NCI-H2196 (cell line): ENCODE results near the gene RPA1.
A peak's percentile ranks its signal among the peaks of the same experiment; 100 is the strongest.
"Not testable (repeated sequence)": the region's sequence is repeated elsewhere in the genome, so short reads cannot be mapped to it uniquely, and the experiment has no call there.

Experiments
- DNase-seq: peaks from one replicate; lab custom pipeline; 2025; ENCODE audit not compliant: unreplicated experiment; lab: John Stamatoyannopoulos, UW

Gene RPA1

DNA sequence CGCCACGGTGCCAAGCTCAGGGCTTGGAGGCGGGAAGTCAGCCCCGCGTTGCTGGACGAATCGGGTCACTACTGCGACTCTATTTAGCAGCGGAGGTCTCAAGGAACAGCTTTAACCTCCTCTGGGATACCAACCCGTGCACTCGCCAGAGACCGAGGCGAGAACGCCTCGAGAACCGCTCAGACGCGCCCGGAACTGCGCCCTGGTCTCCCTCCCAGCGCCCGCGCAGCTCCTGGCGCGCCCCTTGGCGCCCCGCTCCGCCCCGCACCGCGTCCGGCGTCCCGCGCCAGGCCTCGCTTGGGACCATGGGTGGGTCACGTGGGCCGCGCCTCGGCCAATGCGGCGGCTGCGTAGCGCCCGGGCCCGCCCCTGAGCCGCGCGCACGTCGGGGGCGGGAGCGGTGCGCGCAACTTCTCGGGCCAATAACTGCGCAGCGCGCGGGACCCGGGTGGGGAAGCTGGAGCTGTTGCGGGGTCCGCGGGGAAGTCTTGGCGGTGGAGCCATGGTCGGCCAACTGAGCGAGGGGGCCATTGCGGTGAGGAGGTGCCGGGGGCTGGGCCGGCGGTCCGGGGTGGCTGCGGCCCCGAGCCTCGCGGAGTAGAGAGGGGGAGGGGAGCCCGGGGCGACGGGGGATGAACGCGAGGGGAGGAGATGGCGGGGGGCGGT, at the start of gene RPA1, which contains the start of gene SMYD4:
Gene RPA1 (plus strand): TSS at position 414 of the 666 bp plus-strand sequence. CDS start 89 bp downstream, at position 503.
Gene SMYD4 (minus strand): TSS at position 311 of the 666 bp plus-strand sequence. CDS start 1,908 bp downstream, outside the sequence.
- DNase-seq = peak; percentile 75

DNA sequence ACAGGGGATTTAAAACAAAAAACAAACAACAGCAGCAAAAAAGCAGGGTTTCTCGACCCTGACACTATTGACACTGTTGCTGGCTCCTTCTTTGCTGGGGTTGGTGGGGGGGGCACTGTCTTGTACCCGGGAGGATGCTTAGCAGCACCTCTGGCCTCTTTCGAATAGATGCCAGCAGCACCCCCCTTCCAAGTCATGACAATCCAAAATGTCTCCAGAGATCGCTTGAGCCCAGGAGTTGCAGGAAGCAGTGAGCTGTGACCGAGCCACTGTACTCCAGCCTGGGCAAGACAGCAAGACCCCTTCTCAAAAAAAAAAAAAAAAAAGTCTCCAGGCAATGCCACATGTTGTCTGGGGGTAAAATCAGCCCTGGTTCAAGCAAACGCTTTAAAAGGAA, 47.6 kb upstream of the RPA1 start:
- no peak for DNase-seq

DNA sequence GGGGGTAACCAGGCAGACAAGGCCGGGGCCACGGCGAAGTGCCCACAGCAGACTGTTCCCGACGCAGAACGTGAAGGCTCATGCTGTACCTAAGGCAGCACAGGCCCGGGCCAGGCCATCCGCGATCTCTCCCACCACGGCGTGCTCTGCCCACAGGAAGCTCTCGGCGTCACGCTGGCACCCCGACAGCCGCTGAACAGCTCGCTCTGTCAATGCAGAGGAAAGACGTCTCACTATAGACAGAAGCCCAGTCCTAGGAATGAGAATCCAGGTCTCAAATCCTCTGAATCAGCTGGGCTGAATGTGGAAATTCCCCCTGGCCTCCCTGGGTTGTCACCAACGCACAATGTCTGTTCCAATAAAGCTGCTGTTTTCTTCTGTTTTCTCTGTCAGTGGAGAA, 46.5 kb upstream of the RPA1 start:
- DNase-seq = no peak

DNA sequence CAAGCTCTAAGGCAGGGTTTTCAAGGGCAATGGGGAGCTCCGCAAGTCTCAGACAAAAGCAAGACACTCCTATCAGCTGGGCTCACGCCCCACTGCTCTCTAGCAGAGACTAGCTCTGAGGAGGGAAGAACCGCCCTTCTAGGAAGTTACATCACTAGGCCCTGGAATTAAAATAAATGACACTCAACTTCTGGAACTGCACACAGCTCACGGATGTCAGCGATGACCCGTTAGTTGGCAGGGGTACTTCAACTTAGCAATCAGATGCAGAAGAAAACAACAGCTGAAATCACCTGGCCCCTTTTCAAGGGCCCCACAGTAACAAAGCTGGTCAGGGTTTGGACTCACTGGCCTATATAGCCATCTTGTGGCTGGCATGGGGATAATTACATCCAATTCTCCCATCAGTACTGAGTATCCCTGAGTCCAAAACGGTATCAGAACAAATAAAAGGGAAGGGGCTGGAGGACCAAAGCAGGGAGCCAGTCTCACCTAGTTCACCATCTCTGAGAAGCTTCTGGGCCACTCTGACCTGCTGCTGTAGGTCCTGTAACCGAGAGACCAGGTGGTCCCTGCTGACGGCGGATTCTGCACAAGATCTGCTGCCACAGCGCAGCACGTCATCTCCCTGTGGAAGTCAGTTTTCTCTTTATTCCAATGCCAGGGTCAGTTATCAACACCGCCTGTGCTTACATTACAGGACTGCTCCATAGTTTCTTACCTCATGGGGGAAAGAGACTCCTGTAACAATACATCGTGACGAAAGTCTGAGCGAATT, 45.8 kb upstream of the RPA1 start:
- DNase-seq = peak; percentile 60

DNA sequence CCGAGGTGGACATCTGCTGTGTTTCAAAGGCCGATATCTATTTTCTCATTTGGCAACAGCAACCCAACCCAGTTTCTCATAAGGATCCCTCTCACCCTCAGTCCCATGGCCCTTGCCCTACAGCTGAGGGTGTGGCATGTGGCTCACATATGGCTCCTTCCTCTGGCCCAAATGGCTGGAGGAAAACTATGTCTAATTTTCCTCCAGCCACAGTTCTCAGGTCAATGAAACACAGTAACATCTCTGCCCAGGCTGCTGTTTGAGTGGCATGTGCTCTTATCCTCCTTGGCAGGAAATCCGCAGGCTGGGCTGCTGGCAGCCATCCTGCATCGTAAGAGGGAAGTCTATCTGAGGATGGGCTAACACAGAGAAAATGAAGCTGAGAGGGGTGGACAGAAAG, 43.9 kb upstream of the RPA1 start:
- no peak for DNase-seq

DNA sequence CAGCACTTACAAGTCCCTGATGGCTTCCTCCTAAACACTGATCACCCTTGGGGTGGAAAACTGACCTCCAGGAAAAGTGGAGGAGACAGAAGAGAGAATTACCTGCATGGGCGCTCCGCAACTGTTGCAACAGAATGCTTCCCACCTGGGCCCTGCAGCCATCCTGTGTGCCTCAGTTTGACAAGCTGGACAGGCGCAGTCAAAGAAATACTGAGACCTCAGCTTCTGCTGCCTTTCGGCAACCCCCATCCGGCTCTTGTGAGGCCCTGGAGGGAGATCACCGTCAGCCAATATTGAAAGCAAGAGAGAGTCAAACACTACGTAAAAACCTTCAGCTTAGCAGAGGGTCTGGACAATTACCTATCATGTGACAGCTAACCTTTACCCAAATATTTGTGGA, 43.1 kb upstream of the RPA1 start:
- no peak for DNase-seq

DNA sequence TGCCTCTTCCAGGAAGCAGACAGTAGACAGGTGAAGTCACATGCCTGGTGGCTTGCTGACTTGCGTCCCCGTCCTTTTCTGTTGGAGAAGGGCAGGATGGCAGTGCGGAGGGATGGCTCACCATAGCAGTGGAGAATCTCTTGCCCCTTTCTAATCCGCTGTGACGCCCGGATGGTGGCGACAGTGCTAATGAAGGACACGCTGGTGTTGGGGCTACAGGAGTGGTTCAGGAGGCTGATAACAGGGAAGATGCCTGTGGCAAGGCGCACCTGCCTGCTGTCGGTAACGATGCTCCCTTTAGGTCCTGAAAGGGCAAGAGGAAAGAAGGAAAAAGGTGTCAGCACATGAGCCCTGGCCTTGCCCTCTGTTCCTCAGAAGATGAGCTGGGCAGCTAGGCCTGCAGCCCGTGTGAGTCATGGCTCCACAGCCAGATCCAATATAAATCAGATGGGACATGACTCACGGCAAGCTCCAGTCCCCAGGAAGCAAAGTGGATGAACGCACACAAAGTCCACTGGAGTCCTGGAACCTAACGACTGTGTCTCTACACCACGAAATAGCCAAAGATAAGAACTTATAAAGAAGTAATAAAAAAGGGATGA, 42.4 kb upstream of the RPA1 start:
- no peak for DNase-seq

DNA sequence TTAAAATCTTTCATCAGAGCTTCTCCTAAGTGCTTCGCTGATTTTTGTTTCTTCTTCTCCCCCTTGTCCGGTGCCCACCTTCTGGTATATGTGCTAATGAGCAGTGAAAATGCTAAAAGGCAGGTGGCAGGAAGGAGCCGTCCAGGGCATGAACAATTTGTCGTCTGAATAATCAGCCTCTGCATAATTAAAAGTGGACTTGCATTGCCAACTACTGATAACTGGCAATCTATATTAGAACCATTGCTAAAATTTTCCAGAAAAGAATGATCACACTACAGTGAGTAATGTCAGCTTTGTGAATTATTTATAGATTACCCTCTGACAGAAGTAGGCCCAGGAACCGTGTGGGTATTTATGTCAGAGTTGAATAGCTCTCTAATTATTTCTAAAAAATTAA, 39.9 kb upstream of the RPA1 start:
- no peak for DNase-seq

DNA sequence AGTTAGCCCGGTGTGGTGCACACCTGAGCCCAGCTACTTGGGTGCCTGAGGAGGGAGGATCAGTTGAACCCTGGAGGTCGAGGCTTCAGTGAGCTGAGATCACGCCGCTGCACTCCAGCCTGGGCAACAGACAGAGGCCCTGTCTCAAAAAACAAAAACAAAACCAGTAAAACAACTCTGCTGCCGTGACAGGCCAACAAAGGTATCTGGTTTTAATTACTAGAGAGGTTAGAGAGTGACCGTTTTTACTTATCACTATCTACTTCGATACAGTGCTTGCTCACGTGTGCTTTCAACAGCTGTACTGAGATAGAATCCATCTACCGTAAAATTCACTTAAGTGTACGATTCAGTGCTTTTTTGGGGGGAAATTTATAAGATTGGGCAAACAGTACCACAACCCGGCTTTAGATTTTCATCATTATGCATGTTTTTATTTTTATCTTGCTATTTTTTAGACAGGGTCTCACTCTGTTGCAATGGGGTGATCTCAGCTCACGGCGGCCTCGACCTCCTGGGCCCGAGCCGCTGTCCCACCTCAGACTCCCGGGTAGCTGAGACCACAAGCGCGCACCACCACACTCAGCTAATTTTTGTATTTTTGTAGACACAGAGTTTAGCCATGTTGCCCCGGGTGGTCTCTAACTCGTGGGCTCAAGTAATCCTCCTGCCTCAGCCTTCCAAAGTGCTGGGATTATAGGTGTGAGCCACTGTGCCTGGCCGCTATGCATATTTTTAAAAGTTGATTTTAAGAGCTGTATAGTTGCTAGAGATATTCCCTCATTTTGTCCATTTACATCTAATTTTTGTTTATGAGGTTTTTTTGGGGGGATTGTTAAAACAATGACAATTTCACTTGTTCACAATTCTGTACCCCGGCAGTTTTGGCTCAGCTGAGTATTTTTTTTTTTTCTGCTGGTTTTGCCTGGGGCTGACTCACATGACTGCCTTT, 37.0 kb upstream of the RPA1 start:
- DNase-seq = no peak

DNA sequence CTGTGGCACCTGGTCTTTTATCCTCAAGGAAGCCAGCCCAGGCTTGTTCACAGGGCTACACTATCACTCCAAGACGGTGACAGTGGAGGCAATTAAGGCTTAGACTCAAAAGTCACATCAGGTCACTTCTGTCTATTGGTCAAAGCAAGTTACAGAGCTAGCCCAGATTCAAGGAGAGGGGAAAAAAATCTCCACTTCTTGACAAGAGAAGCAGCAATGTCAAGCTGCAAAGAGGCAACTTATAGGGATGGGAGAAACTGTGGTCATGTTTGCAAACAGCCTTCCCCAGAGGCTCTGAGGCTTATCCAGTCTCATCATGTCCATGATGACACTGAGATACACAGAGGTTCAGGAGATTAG, 36.4 kb upstream of the RPA1 start:
- no peak for DNase-seq

DNA sequence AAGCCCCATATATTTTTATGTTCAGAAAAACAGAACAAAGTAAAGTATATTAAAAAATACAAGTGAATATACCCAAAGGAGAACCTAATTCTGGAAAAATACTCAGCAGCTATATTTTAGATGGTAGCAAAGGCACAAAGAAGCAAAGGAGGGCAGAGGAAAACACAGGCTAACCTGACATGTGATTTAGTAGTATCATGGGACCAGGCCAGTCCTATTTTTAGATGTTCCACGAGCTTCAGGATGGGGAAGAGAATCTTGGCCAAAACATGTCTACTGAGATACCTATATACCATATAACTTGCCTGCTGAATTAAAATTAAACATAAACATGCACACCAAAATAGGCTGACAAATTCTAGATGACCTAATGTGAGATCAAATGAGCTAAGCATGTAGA, 33.0 kb upstream of the RPA1 start:
- no peak for DNase-seq

DNA sequence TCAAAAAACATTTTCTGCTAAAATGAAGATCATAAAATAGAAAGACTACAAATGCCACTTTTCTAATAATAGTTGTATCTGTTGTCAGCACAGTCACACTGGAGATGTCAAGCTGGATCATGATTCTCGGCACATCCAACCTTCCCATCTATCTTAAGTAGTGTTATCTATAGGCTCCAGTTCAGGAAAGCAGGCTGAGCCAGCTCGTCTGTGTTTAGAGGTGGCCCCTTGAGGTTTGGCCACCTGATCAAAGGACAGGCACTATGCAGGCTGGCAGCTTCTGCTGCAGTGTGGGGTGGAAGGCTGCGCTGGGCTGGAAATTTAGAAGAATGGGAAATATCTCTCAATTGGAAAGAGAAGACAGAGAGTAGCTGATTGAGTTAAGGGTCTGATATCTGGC, 32.5 kb upstream of the RPA1 start:
- DNase-seq = no peak

DNA sequence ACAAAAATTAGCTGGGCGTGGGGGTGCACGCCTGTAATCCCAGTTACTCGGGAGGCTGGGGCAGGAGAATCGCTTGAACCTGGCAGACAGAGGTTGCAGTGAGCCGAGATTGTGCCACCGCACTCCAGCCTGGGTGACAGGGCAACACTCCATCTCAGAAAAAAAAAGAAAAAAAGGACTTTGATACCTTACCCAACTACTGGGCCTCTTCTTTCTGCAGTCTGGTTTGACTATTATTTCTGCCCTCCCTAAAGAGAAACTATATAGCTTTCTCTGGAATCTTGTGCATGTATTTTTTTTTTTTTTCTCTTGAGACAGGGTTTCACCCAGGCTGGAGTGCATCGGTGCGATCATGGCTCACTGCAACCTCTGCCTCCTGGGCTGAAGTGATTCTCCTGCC, 32.0 kb upstream of the RPA1 start:
- DNase-seq = not testable (repeated sequence)

DNA sequence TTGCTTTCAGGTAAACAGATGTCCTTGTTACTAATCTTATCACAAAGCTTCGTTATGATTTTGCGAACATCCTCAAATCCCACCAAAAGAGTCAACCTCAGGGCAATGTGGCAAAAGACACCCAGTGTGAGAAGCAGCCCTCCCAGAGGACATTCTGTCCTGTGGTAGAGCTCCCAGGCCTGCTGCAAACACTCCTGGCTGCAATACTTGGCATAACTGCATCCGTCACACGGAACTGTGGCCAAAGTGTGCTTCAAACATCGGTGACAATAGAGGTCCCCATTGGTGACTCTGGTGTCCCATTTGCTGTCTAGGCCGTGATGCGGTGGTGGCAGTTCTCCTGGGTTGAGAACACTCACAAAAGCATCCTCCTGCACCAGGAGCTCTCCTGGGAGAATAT, 29.6 kb upstream of the RPA1 start:
- DNase-seq = no peak

DNA sequence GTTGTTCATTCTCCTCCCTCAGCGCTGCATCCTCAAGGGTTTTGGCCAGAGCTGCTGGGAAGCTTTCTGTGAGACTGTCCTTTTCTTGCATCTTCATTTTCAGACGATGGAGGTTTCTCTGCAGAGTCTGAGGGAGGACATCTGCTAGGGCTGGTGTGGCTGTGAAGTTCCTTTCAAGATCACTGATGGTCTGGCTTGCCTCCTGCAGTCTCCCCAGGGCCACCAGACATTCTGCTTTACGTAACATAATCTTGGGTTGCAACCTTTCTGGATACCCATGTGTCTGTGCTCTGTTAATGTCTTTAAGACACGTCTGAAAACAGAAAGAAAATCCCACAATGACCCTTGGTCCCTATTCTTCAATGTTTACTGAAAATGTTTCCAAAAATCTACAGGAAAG, 29.1 kb upstream of the RPA1 start:
- no peak for DNase-seq

DNA sequence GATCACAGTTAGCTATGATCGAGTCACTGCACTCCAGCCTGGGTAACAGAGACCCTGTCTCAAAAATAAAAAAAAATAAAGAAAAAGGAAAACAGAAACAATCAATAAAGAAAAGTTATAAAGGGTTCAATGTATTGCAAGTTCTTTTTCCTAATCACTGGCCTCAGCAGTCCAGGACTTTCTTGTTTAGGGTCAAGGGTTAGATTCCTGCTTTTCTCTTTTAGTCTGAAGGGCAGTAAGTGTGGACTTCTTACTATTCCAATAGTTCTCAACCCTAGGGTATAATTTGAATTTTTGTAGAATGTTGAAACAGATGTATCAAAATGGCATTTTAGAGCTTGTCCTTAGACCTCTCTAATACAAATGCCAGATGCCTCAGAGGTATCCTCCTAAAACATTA, 27.4 kb upstream of the RPA1 start:
- DNase-seq = no peak

DNA sequence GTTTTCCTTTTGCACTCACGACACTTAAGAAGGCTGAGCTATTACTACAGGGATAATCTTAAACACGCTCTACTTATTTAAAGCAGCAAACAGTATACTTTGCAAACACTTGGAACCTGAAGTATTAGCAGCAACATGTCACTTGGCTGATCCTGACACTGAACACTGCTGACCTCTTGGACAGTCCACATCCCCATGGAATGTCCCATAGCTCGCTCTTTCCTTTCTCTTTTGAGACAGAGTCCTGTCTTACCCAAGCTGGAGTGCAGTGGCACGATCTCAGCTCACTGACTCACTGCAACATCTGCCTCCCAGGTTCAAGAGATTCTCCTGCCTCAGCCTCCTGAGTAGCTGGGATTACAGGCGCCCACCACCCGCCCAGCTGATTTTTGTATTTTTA, 26.5 kb upstream of the RPA1 start:
- DNase-seq = no peak

DNA sequence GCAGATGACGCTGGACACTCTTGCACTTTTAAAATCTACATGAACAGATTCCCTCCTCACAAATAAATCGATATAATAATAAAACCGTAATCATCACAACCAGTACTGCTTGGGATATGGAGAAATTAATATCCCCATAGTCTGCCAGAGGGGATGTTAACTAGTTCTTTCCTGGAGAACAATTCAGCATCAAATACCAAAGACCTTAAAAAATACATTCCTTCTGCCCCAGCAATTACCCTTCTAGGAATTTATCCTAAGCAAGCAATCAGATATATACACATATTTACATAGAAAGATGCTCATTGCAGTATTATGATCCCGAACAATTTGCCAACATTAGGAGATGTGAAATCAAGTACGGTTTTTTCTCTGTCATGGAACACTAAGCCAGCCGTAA, 21.9 kb upstream of the RPA1 start:
- no peak for DNase-seq

DNA sequence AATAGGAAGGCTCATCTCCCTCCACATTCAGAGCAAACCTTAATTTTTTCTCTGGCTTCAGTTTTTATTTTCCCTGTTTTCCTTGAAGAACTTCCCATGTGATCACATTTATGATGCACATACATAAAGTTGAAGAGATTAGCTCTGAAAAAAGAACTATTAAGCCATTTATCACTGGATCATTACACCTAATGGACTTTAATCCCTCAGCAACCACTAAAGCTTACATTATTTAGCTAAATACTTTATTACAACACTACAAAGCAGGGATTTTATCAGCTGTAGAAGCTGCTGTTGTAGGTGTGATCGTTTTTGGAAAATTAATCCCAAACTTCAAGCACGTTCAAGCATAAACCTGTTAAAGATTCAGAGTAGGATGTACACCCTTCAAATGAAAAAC, 21.2 kb upstream of the RPA1 start:
- DNase-seq = no peak

DNA sequence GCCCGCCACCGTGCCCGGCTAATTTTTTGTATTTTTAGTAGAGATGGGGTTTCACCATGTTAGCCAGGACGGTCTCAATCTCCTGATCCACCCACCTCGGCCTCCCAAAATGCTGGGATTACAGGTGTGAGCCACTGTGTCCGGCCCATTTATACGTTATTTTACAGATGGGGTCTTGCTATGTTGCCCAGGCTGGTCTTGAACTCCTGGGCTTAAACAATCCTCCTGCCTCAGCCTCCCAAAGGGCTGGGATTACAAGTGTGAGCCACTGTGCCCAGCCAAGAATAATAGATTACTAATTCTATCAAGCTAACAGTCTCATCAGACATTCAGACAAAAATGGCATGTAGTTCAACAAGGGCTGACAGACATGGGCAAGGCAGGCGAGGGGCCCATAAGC, 20.0 kb upstream of the RPA1 start:
- DNase-seq = not testable (repeated sequence)

DNA sequence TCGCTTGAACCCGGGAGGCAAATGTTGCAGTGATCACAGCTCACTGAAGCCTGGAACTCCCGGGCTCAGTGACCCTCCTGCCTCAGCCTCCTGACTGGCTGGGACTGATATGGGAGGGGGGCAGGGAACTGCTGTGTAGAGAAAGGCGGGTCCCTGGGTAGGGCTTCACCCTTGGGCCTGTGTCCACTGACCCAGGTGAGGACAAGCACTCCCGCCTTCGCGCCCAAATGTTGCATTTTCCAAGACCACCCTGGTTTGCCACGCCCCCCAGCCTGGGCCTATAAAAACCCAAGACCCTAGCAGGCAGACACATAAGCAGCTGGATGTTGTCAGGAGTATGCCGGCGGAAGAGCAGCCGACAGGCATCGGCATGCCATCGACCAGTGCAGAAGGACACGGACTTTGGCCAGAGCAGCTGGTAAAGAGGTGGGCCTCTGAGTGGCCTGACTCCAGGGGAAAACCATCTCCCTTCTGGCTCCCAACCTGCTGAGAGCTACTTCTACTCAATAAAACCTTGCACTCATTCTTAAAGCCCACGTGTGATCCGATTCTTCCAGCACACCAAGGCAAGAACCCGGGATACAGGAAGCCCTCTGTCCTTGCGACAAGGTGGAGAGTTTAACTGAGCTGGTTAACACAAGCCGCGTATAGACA, 19.2 kb upstream of the RPA1 start:
- no peak for DNase-seq
